Fibroblast of lung (primary cell): ENCODE measurements around the gene TPSD1.
"Not testable (repeated sequence)": the region's sequence is repeated elsewhere in the genome, so short reads cannot be mapped to it uniquely, and the experiment has no call there.

Experiments used
- EZH2 ChIP-seq: IDR thresholded peaks from 2 replicates; pipeline ENCODE4 v1.5.1; 2012; ENCODE audit warnings: low read length, control low read depth, mild to moderate bottlenecking; ENCODE audit errors: missing control alignments
- TF ChIP-seq, protein P1 (sequence below), 2 donors: IDR thresholded peaks in 1 of 2; conservative IDR thresholded peaks in 1 of 2; 1 replicate in 1 of 2; 2 replicates in 1 of 2; pipeline ENCODE4 v1.5.1; 2011 to 2012; ENCODE audit warnings: low read length in 2 of 2, control low read depth in 1 of 2, inconsistent platforms in 1 of 2, low read depth in 1 of 2, mild to moderate bottlenecking in 1 of 2

DNA sequence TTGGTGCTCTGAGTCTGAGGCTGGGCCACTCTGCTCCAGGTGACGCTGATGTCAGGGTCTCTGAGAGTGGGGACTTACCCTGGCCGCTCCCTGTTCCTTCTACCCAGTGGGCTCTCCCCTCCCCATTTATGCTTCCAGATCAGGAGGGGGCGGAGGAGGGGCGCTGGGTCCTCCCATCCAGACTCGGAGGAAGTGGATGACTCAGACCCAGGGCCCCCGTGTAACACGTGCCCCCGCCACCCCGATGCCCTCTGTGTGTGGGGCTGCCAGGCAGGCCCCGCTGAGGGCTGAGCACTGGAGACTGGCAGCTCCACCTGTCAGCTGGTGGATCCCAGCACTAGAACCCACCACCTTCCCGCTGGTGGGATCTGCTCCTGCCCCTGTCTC is 25.8 kb upstream of the TPSD1 start, which contains the start of gene TPSB2:
- TF ChIP-seq, protein P1, sequence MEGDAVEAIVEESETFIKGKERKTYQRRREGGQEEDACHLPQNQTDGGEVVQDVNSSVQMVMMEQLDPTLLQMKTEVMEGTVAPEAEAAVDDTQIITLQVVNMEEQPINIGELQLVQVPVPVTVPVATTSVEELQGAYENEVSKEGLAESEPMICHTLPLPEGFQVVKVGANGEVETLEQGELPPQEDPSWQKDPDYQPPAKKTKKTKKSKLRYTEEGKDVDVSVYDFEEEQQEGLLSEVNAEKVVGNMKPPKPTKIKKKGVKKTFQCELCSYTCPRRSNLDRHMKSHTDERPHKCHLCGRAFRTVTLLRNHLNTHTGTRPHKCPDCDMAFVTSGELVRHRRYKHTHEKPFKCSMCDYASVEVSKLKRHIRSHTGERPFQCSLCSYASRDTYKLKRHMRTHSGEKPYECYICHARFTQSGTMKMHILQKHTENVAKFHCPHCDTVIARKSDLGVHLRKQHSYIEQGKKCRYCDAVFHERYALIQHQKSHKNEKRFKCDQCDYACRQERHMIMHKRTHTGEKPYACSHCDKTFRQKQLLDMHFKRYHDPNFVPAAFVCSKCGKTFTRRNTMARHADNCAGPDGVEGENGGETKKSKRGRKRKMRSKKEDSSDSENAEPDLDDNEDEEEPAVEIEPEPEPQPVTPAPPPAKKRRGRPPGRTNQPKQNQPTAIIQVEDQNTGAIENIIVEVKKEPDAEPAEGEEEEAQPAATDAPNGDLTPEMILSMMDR (conservative IDR thresholded peaks at IDR 0.05 in 1 of 2, IDR thresholded peaks at IDR 0.05 in 1 of 2; ENCODE audit: low read depth in 1 of 2, low read length in 2 of 2), result not testable (repeated sequence)
- not testable (repeated sequence) for TF ChIP-seq EZH2
